HepG2 (cell line): ENCODE results near the gene UBC. TPM values are rescaled to one million over a fixed set of nuclear protein-coding genes. Genes with fewer than 3 reads are reported as not detected.

Experiments used
- ADNP ChIP-seq: sonication (generic); formaldehyde crosslinking; IDR thresholded peaks from 2 replicates; pipeline ENCODE4 v1.4.0; 2020; ENCODE audit warnings: missing genetic modification reagents
- GATAD2A ChIP-seq: IDR thresholded peaks from 2 replicates; pipeline ENCODE4 v1.6.1; 2016
- GPBP1L1 ChIP-seq: sonication (generic); formaldehyde crosslinking; IDR thresholded peaks from 2 replicates; pipeline ENCODE4 v1.5.0; 2020; ENCODE audit warnings: mild to moderate bottlenecking, missing genetic modification reagents
- HNRNPK ChIP-seq: fragments of 200-400 bp; formaldehyde crosslinking; IDR thresholded peaks from 2 replicates; pipeline ENCODE4 v1.6.1; 2018; ENCODE audit warnings: low read length, low read depth, moderate library complexity, mild to moderate bottlenecking; ENCODE audit not compliant: poor library complexity, severe bottlenecking
- HNRNPLL ChIP-seq: fragments of 200-400 bp; formaldehyde crosslinking; IDR thresholded peaks from 2 replicates; pipeline ENCODE4 v1.6.1; 2017; ENCODE audit warnings: mild to moderate bottlenecking, low read depth, low read length; ENCODE audit not compliant: poor library complexity, severe bottlenecking
- IRF2 ChIP-seq: IDR thresholded peaks from 2 replicates; pipeline ENCODE4 v1.6.1; 2018; ENCODE audit warnings: missing genetic modification reagents, missing compliant biosample characterization
- KDM5A ChIP-seq: fragments of 200-600 bp; sonication (generic); IDR thresholded peaks from 2 replicates; pipeline ENCODE4 v1.7.0; 2018; ENCODE audit warnings: antibody characterized with exemption, mild to moderate bottlenecking, low read length, borderline replicate concordance
- MTF1 ChIP-seq: sonication (generic); formaldehyde crosslinking; IDR thresholded peaks from 2 replicates; pipeline ENCODE4 v1.5.0; 2020; ENCODE audit warnings: missing genetic modification reagents
- NR2C2 ChIP-seq: sonication (generic); formaldehyde crosslinking; IDR thresholded peaks from 2 replicates; pipeline ENCODE4 v1.4.0; 2020; ENCODE audit warnings: missing genetic modification reagents, mild to moderate bottlenecking, moderate library complexity, borderline replicate concordance
- ONECUT2 ChIP-seq: sonication (generic); formaldehyde crosslinking; IDR thresholded peaks from 2 replicates; pipeline ENCODE4 v1.4.0; 2020; ENCODE audit warnings: missing genetic modification reagents
- TBL1XR1 ChIP-seq: fragments of 150-350 bp; IDR thresholded peaks from 2 replicates; pipeline ENCODE4 v1.6.1; 2014; ENCODE audit warnings: borderline replicate concordance, low read length; ENCODE audit not compliant: partially characterized antibody
- TEAD3 ChIP-seq: optimal IDR thresholded peaks from 2 replicates; pipeline ENCODE3; 2016; ENCODE audit warnings: borderline replicate concordance
- TFAP4 ChIP-seq: sonication (generic); IDR thresholded peaks from 2 replicates; pipeline ENCODE4 v1.6.1; 2016; ENCODE audit warnings: low read depth, borderline replicate concordance
- TOPORS ChIP-seq: sonication (generic); formaldehyde crosslinking; IDR thresholded peaks from 2 replicates; pipeline ENCODE4 v1.8.0; 2023; ENCODE audit warnings: mild to moderate bottlenecking, missing genetic modification reagents
- TRIM22 ChIP-seq: fragments of 450-650 bp; IDR thresholded peaks from 2 replicates; pipeline ENCODE4 v1.6.1; 2017
- U2AF1 ChIP-seq: fragments of 200-400 bp; formaldehyde crosslinking; optimal IDR thresholded peaks from 2 replicates; pipeline ENCODE3; 2017; ENCODE audit warnings: mild to moderate bottlenecking, low read depth, low read length
- ZHX1 ChIP-seq: sonication (generic); formaldehyde crosslinking; IDR thresholded peaks from 2 replicates; pipeline ENCODE4 v1.8.1; 2022; ENCODE audit warnings: low read depth, mild to moderate bottlenecking, missing genetic modification reagents
- ZNF484 ChIP-seq: sonication (generic); formaldehyde crosslinking; IDR thresholded peaks from 2 replicates; pipeline ENCODE4 v1.5.1; 2020; ENCODE audit warnings: mild to moderate bottlenecking, low read depth, missing genetic modification reagents, borderline replicate concordance
- ZNF589 ChIP-seq: sonication (generic); formaldehyde crosslinking; conservative IDR thresholded peaks from 2 replicates; pipeline ENCODE4 v1.8.0; 2022; ENCODE audit warnings: mild to moderate bottlenecking, moderate library complexity, missing genetic modification reagents
- ZNF644 ChIP-seq: IDR thresholded peaks from 2 replicates; pipeline ENCODE4 v1.6.1; 2016; ENCODE audit warnings: low read depth
- ZXDC ChIP-seq: sonication (generic); formaldehyde crosslinking; IDR thresholded peaks from 2 replicates; pipeline ENCODE4 v1.5.0; 2020; ENCODE audit warnings: mild to moderate bottlenecking, missing genetic modification reagents
- polyA plus RNA-seq, 8 experiments: library from polyadenylated mRNA; depleted of rRNA in 3 of 8; stranded (reverse) in 7 of 8; unstranded in 1 of 8; fragments of >200 nt; fragmentation: Illumina TruSeq in 4 of 8; extraction: Trizol in 4 of 8; gene quantifications; 2 replicates each; pipeline versions ENCODE4 v1.2.1 to v1.2.3, GENCODE V29; 2011 to 2016; ENCODE audit warnings: low read depth in 4 of 8, missing spikeins in 1 of 8, mixed read lengths in 1 of 8; ENCODE audit not compliant: insufficient read depth in 1 of 8
- total RNA-seq, 5 experiments: library from RNA; depleted of rRNA; stranded (reverse); fragments of >200 nt; fragmentation: Illumina TruSeq; extraction: Trizol; gene quantifications; 2 replicates each; pipeline ENCODE4 v1.2.3, GENCODE V29; 2016; ENCODE audit warnings: low read depth in 1 of 5

The UBC gene
- total and polyA plus RNA-seq, 2 of the 13 experiments (the other 11 are each of a cell fraction or from before 2014, with no cell fraction given), result 805 to 1,432 TPM

GRCh38 chr12:124917841-124918621 is 3.6 kb upstream of the UBC start (continued):
- TF ChIP-seq ZXDC (CRISPR knock-in tag) (no peak), TEAD3 (CRISPR knock-in tag) (peak; percentile 29), ONECUT2 (CRISPR knock-in tag) (no peak), TOPORS (CRISPR knock-in tag) (no peak), ZNF484 (CRISPR knock-in tag) (no peak), NR2C2 (CRISPR knock-in tag) (no peak; the same call in 1 of the 2 replicates), ZNF589 (no peak), TFAP4 (peak; percentile 40; the same call in 1 of the 2 replicates), HNRNPK (peak; percentile 31), TRIM22 (no peak), KDM5A (peak; percentile 14; the same call in 1 of the 2 replicates), TBL1XR1 (no peak), IRF2 (CRISPR knock-in tag) (0 out of 2 replicates have a peak, but pooled peaks have one; percentile 42), MTF1 (no peak), U2AF1 (no peak), ZNF644 (CRISPR knock-in tag) (0 out of 2 replicates have a peak, but pooled peaks have one; percentile 14), GPBP1L1 (no peak), GATAD2A (CRISPR knock-in tag) (peak; percentile 5; the same call in 1 of the 2 replicates), ADNP (CRISPR knock-in tag) (no peak), ZHX1 (CRISPR knock-in tag) (no peak), HNRNPLL (no peak)
